MM.1S (cell line): ENCODE results near the gene BCAS3.

Source experiments
- CTCF ChIP-seq: fragments of 300-600 bp; sonication (generic); IDR thresholded peaks from 2 replicates; pipeline ENCODE4 v1.5.1; 2016; ENCODE audit warnings: antibody characterized with exemption, low read length, mixed read lengths
- EZH2 ChIP-seq: fragments of 300-600 bp; sonication (generic); optimal IDR thresholded peaks from 2 replicates; pipeline ENCODE3; 2017; ENCODE audit warnings: low read depth, mild to moderate bottlenecking, antibody characterized with exemption, low read length, mixed read lengths

- TF ChIP-seq CTCF = no peak
- TF ChIP-seq EZH2 = no peak
Measured at GRCh38 chr17:61209106-61209439, 531.4 kb downstream of the BCAS3 start.
